SK-N-SH treated with all-trans-retinoic acid at 6 μM for 48 hours (cell line): ENCODE data around the gene HRH1.

Experiments
- ATAC-seq: fragments of 200-7000 bp; cut with Tn5 transposase; 3 replicates; pipeline ENCODE4 v1.9.1; 2020; ENCODE audit warnings: mild to moderate bottlenecking, moderate library complexity
- ARNTL ChIP-seq: fragments of 450-650 bp; formaldehyde crosslinking; IDR thresholded peaks from 2 replicates; pipeline ENCODE4 v1.5.0; 2020; ENCODE audit warnings: low read depth, mild to moderate bottlenecking, moderate library complexity, borderline replicate concordance
- BACH2 ChIP-seq: fragments of 250-450 bp; sonication (Bioruptor Pico); IDR thresholded peaks from 2 replicates; pipeline ENCODE4 v1.9.0; 2021; ENCODE audit warnings: mild to moderate bottlenecking, borderline replicate concordance
- CSDC2 ChIP-seq: fragments of 250-450 bp; sonication (Bioruptor Pico); IDR thresholded peaks from 2 replicates; pipeline ENCODE4 v1.5.0; 2020; ENCODE audit warnings: mild to moderate bottlenecking, moderate library complexity
- CSRNP3 ChIP-seq: fragments of 250-450 bp; sonication (Bioruptor Pico); IDR thresholded peaks from 2 replicates; pipeline ENCODE4 v1.5.1; 2021; ENCODE audit warnings: mild to moderate bottlenecking, moderate library complexity
- ESRRG ChIP-seq: fragments of 250-450 bp; sonication (Bioruptor Pico); IDR thresholded peaks from 2 replicates; pipeline ENCODE4 v1.6.1; 2021; ENCODE audit warnings: mild to moderate bottlenecking
- ISL1 ChIP-seq: fragments of 250-450 bp; sonication (Bioruptor Pico); IDR thresholded peaks from 2 replicates; pipeline ENCODE4 v2.1.2; 2022; ENCODE audit warnings: mild to moderate bottlenecking, moderate library complexity
- OSR1 ChIP-seq: fragments of 250-450 bp; sonication (Bioruptor Pico); IDR thresholded peaks from 2 replicates; pipeline ENCODE4 v1.8.0; 2022; ENCODE audit warnings: moderate library complexity, mild to moderate bottlenecking, inconsistent platforms
- POU6F1 ChIP-seq: fragments of 250-450 bp; sonication (Bioruptor Pico); IDR thresholded peaks from 2 replicates; pipeline ENCODE4 v1.8.0; 2021; ENCODE audit warnings: low read depth, mild to moderate bottlenecking, moderate library complexity, borderline replicate concordance
- PPARA ChIP-seq: fragments of 250-450 bp; sonication (Bioruptor Pico); IDR thresholded peaks from 2 replicates; pipeline ENCODE4 v1.5.0; 2020; ENCODE audit warnings: mild to moderate bottlenecking, borderline replicate concordance
- RARB ChIP-seq: fragments of 250-450 bp; sonication (Bioruptor Pico); IDR thresholded peaks from 2 replicates; pipeline ENCODE4 v1.8.0; 2021; ENCODE audit warnings: mild to moderate bottlenecking, moderate library complexity
- SNAI2 ChIP-seq: fragments of 250-450 bp; sonication (Bioruptor Pico); IDR thresholded peaks from 2 replicates; pipeline ENCODE4 v1.5.0; 2020; ENCODE audit warnings: mild to moderate bottlenecking, moderate library complexity
- TCF4 ChIP-seq: fragments of 250-450 bp; sonication (Bioruptor Pico); IDR thresholded peaks from 2 replicates; pipeline ENCODE4 v1.8.0; 2021; ENCODE audit warnings: mild to moderate bottlenecking, moderate library complexity, borderline replicate concordance
- TSHZ2 ChIP-seq: fragments of 250-450 bp; sonication (Bioruptor Pico); IDR thresholded peaks from 2 replicates; pipeline ENCODE4 v1.5.0; 2020; ENCODE audit warnings: mild to moderate bottlenecking, moderate library complexity
- ZC3H10 ChIP-seq: fragments of 250-450 bp; sonication (Bioruptor Pico); IDR thresholded peaks from 2 replicates; pipeline ENCODE4 v1.5.1; 2021; ENCODE audit warnings: mild to moderate bottlenecking, moderate library complexity
- ZFP30 ChIP-seq: fragments of 450-650 bp; formaldehyde crosslinking; IDR thresholded peaks from 2 replicates; pipeline ENCODE4 v1.5.0; 2022; ENCODE audit warnings: mild to moderate bottlenecking, moderate library complexity
- ZNF565 ChIP-seq: fragments of 450-650 bp; formaldehyde crosslinking; conservative IDR thresholded peaks from 2 replicates; pipeline ENCODE4 v1.5.0; 2020; ENCODE audit warnings: low read depth, mild to moderate bottlenecking, moderate library complexity
- ZNF70 ChIP-seq: fragments of 450-650 bp; formaldehyde crosslinking; IDR thresholded peaks from 2 replicates; pipeline ENCODE4 v1.5.0; 2020; ENCODE audit warnings: mild to moderate bottlenecking, moderate library complexity
- ZNF8 ChIP-seq: fragments of 450-650 bp; formaldehyde crosslinking; IDR thresholded peaks from 2 replicates; pipeline ENCODE4 v1.5.0; 2020; ENCODE audit warnings: mild to moderate bottlenecking, moderate library complexity

The HRH1 gene

GRCh38 chr3:11150256-11150655 is 4.0 kb upstream of the HRH1 start:
- TF ChIP-seq CSRNP3 (CRISPR knock-in tag): no peak
- no peak for TF ChIP-seq ESRRG (CRISPR knock-in tag)
- TF ChIP-seq TCF4 (CRISPR knock-in tag): no peak
- TF ChIP-seq POU6F1 (CRISPR knock-in tag): no peak
- TF ChIP-seq BACH2: no peak
- no peak for TF ChIP-seq CSDC2 (CRISPR knock-in tag)
- TF ChIP-seq ISL1 (CRISPR knock-in tag): no peak
- ATAC-seq: no peak

- TF ChIP-seq ISL1 (CRISPR knock-in tag): no peak
- TF ChIP-seq CSRNP3 (CRISPR knock-in tag): no peak
- ATAC-seq: no peak
These were observed 2.0 kb upstream of the HRH1 start for GRCh38 chr3:11152301-11152700.

GRCh38 chr3:11154953-11155325 is 646 bp downstream of the HRH1 start:
- no peak for TF ChIP-seq SNAI2
- no peak for TF ChIP-seq ZFP30
- no peak for TF ChIP-seq ESRRG (CRISPR knock-in tag)
- no peak for TF ChIP-seq OSR1 (CRISPR knock-in tag)
- no peak for TF ChIP-seq ZNF8
- TF ChIP-seq ARNTL (CRISPR knock-in tag): no peak
- TF ChIP-seq ZNF70 (CRISPR knock-in tag): no peak
- no peak for TF ChIP-seq CSRNP3 (CRISPR knock-in tag)
- TF ChIP-seq ZC3H10: no peak
- ATAC-seq: peak; percentile 57

- ATAC-seq: peak; percentile 95
- TF ChIP-seq PPARA (CRISPR knock-in tag) (no peak), POU6F1 (CRISPR knock-in tag) (no peak), OSR1 (CRISPR knock-in tag) (no peak), ESRRG (CRISPR knock-in tag) (no peak), RARB (CRISPR knock-in tag) (no peak)
These were observed 1.2 kb downstream of the HRH1 start for GRCh38 chr3:11155341-11156025.

- TF ChIP-seq TCF4 (CRISPR knock-in tag): no peak
- TF ChIP-seq TSHZ2: no peak
- no peak for TF ChIP-seq ZNF565 (CRISPR knock-in tag)
- TF ChIP-seq ZNF70 (CRISPR knock-in tag): no peak
- no peak for TF ChIP-seq PPARA (CRISPR knock-in tag)
- TF ChIP-seq RARB (CRISPR knock-in tag): no peak
- no peak for ATAC-seq
These were observed 1.7 kb downstream of the HRH1 start for GRCh38 chr3:11156026-11156410.
